HEK293T (cell line): ENCODE data around the gene FNDC3B.

ENCODE experiments used
- FOXK2 ChIP-seq: fragments of 450-650 bp; IDR thresholded peaks from 2 replicates; pipeline ENCODE4 v1.6.1; 2016; ENCODE audit warnings: mild to moderate bottlenecking
- SUZ12 ChIP-seq: fragments of 450-650 bp; IDR thresholded peaks from 2 replicates; pipeline ENCODE4 v1.6.1; 2016; ENCODE audit warnings: mild to moderate bottlenecking
- TARDBP ChIP-seq: fragments of 450-650 bp; IDR thresholded peaks from 2 replicates; pipeline ENCODE4 v1.6.1; 2016

DNA sequence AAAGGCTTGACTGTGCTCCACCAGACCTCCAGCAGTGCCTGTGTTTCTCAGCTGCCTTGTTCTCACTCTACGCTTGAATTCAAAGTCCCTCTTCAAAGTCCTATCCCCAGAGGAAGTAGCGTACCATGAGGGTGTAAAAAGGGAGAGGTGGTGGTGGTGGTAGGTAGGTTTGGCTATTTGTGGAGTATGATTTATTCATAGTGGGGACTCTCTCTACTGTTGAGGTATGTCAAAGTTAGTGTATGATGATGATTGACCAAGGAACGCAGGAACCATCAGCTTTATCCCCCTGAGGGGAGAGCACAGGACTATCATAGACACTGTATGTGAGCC lies 271.0 kb downstream of the FNDC3B start:
- no peak for TF ChIP-seq SUZ12
- no peak for TF ChIP-seq TARDBP
- TF ChIP-seq FOXK2: no peak
